ENCODE results near the gene CRYBG1. TPM values are rescaled to one million over a fixed set of nuclear protein-coding genes. Genes with fewer than 3 reads are reported as not detected.

Gene CRYBG1
- total RNA-seq, 1 donor from 2014 or later = 38.1 TPM

DNA sequence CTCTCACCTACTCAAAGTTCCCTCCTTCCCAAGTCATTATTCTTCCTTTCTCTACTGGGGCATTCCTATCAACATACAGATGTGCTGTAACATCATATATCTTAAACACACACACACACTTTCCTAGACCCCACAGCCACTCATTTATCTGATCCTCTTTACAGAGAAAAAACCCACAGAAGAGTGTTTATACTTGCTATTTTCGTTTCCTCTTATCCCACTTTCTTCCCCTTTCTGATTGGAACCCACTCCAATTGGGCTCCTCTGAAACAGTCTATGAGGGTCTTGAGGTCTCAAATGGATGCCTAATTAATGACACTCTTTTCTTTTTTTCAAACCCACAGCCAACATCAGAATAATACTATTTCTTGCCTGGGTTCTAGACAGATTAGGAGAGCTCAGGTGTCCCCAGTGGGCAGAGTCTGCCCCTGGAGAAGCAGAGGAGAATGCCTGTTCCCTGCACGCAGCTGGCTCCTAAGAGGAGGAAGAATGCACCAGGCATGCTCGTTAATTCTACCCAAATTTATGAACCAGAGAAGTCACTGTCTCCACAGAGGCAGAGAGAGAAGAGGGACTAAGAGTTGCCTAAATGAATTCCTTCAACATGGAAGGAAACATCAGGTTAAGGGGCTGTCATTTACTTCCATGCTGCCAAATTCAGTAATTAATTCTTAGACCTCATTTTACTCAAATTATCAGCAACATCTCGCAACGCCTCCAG is 65.9 kb downstream of the CRYBG1 start:
- no peak for DNase-seq

DNA sequence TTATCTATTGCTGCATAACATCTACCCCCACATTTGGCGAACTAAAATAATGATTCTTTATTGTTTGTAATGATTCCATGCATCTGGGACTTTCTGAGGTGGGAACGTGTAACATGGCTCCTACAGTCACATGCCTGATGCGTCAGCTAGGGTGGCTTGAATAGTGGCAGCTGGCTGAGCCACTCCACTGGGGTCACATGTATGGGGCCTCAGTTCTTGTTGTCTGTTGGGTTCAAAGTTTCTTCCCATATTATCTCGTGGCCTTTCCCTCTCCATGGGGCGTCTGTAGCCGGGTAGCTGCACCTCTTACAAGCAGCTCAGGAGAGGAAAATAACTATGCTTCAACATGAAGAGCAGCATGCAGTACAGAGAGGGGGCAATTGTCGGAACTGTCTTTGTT is 69.9 kb downstream of the CRYBG1 start:
- DNase-seq = no peak

DNA sequence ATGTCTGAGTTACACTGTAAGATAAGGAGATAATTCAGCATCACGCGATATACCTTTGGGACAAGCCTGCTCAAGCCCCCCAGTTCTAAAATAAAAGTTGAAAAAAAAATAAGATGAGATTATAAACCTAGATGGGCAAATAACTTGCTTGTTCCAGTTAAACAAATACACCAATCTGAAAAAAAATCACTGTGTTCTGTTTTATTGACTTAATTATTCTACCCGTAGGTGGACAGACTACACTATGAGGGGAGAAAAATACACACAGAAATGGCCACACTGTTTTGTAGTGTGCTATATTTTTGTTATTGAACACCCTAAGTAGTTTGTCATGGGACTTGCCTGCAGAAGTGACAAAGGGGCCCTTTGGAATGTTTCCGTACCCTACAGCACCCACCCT is 70.9 kb downstream of the CRYBG1 start:
- no peak for DNase-seq

DNA sequence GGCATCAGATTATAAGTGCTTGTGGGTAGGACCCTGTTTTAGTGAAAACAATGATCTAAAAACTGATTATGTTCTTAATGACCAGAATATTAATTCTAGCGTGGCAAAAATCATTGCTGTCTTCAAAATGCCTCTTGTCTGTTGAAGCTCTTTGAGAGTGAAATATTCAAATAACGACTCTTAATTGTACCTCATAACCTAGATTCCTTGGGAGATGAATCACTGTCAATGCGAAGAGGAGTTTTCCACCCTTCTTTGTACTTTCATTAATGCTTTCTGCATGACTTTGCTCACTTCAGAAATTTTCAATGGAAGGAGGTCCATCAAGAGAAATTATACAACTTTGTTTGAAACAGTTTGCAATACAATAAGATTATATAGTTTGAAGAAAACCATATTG is 71.5 kb downstream of the CRYBG1 start:
- DNase-seq = no peak

DNA sequence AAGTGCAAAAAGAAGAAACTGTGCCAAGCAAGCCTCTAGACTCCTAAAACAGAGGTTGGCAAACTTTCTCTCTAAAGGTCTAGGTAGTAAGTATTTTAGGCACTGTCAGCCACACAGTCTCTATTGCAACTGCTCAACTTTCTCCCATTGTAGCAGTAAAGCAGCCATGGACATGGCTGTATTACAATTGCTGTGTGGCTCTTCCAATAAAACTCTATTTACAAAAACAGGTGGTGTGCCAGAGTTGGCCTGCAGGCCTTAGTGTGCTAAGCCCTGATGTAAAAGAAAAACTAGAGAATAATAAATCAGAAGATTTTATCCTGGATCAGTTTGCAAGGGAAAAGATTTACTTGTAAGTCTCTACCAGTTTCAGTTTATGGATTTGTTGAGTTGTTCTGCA is 74.0 kb downstream of the CRYBG1 start:
- DNase-seq = no peak

DNA sequence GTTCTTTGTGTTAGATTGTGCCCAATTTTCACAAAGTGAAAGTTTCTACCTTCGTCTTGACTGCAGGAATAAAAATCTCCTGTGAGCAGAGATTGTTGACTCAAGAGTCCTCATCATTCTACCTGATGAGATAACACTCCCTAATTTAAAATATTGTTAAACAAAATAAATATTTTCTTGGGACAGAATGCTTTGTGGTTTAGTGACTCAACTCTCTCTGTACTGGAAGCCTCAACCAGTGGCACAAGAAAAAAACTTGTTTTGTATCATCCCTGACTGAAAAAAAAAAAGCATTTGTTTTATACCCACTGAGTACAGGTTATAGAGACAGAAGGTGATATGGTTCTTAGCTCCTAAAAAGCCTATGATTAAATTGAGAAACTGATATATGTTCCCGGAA is 78.9 kb downstream of the CRYBG1 start:
- DNase-seq = no peak

DNA sequence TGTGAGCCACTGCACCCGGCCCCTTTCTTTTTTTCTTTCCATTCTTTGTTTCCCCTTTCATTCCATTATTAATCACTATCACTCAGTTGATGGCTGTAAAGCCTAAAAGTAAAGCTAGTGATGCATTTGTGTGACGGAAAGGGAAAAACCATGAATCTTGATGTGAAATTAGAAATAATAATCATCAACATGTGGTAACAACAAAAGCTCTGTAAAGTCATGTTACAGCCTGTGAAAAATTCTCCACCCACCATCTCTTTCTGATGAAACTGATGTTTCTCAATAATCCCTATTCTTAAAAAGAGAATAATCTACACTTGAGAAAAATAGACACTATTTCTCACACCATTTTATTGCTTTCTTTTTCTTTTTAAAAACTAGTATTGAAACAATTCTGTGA is 80.0 kb downstream of the CRYBG1 start:
- DNase-seq = no peak

DNA sequence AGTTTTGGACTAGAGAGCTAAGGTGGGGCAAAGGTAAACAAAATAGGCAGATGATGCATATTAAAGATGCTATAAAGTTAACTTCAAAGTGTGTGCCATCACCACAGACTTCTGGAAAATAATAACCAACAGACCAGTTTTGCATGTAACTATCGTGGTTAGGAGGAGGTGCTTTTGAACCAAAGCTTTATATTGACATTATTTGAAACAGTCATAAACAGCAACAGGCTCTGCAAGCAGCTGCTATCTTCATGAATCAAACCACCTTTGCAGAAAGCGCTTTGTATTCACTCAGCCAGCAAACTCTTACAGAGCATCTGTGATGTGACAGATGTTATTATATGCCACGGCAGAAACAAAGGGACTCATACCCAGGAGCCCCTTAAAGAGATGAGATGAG is 81.9 kb downstream of the CRYBG1 start:
- DNase-seq = no peak

DNA sequence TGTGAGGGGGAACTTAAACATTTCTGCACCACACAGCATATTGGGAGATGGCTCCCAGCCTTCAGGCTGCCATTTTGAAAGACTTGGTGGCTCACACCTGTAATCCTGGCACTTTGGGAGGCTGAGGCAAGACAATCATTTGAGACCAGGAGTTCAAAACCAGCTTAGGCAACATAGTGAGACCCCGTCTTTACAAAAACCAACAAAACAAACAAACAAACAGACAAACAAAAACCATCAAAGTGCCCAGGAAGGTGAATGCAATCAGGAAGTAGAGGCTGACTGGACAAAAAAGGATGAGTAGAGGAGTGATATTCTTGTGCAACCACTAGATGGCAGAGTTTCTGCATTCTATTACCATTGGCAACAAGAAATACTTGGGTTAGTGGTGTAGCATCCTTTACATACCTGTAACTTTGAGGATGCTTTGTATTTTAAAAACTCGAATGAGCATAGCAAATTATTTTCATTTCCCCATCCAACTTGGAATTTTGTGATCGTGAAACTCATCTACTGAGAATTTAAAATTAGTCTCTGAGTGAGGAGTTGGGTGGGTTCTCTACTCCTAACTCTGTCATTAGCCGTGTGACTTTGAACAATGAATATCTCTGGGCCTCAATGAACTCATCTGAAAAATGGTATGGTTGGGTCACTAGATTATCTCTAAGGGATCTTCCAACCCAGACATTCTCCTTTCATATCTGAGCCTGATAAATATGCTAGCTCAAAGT is 84.4 kb downstream of the CRYBG1 start:
- DNase-seq = peak; percentile 78

DNA sequence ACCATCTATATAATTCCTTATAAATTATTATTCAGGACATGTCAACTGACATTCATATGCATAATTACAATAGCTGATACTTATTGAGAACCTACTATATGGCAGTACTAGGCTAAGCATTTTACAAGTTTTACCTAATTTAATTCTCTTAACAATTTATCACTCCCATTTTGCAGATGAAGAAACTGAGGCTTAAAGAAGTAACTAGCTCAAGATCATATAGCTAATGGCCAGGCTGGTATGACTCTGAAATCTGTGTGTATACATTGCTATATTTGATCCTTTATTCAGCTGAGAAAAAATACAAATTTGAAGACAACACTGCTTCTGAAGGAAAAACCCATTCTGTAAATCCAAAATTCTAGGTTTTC is 85.0 kb downstream of the CRYBG1 start:
- DNase-seq = no peak

DNA sequence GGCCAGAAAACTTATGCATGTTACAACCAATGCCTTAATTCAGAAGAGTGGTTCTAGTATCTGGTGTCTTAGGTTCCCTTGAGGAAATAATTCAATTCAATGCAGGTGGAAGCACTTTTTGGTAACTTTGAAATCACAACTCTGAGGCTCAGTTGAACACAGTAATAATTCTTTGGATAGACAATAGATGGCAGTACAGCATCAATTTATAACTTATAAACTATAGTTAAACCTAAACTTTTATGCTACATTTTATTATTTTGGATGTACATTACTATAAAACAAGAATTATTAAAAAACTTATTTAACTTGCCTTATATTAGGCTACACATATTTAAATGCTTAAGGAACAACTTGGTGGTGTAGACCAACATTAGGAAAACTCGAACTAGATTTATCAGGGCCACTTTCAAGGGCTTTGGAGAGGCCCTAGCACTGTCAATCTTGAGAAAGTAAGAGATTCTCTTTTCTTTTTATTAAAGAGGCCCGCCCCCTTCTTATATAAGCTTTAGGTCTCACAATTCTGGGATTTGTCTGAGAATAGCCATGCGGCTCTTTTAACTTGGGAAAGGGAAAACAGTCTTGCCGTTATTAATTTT is 85.9 kb downstream of the CRYBG1 start:
- DNase-seq = peak; percentile 37

DNA sequence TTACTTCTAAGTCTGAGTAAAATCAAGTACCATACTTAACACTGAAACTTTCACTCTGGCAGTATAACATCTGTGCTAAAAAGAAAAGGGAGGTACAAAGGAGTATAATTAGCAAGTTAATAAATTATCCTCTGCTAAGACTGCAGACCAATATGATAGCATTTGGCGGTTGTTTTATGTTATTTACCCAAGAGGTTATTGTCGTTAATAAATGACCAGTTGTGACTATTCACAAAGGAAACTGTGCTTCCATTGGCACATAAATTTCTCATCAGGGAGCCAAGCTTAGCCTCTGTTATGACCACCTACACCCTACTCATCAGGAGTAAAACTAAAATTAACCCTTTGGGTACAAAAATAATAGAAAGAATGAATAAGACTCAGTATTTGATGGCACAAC is 86.5 kb downstream of the CRYBG1 start:
- no peak for DNase-seq

DNA sequence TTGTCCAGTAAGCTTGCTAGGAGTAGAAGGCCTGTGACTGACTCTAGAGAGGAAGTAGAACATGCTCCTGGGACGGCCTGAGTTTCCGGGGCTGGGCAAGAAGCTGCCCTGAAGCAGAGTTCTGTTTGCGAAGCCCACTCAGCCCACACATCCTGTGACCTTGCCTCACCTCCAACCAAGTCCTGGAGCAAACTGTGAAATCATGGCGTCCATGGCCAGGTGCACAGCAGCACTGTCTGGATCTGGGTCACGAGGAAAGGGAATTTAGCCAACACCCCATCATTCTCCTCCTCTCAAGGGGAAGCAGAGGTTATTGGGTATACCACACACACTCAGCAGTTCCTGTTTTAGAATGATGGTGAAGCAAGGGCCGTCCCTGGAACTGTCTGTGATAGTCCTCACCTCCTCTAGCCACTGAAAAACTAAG is 87.5 kb downstream of the CRYBG1 start:
- peak; percentile 18 for DNase-seq

DNA sequence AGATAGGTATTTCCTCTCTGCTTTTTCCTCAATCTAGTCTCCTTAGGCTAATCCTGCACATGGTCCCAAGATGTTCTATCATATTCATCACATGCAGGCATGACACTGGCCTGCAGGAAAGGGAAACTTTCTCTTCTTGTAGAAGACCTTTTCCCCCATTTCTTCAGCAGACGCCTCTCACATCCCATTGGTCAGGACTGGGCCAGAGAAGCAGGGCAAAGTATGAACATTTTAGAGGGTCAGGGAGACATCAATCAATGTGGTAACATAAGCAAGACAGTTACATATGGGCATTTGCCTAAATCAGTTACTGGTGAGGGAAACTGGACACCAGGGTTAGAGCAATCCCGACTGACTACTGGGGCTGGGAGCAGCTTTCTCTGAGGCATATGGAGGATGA is 90.1 kb downstream of the CRYBG1 start:
- DNase-seq = no peak

DNA sequence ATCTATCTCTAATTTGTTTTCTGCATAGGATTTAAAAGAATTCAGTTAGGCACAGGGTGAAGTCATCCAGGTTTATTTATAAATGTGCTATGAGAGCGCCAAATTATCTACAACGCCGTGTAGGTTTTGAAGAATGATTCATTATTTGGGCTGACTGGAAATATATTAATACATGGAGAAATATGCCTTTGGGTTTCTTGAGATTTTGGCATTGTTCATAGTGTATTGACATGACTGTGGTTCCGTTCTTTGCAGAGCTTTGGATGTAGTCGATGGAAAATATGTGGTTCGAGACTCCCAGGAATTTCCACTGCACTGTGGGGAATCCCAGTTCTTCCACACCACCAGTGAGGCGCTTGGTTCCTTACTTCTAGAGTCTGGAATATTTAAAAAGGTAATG is 90.9 kb downstream of the CRYBG1 start:
- peak; percentile 10 for DNase-seq

DNA sequence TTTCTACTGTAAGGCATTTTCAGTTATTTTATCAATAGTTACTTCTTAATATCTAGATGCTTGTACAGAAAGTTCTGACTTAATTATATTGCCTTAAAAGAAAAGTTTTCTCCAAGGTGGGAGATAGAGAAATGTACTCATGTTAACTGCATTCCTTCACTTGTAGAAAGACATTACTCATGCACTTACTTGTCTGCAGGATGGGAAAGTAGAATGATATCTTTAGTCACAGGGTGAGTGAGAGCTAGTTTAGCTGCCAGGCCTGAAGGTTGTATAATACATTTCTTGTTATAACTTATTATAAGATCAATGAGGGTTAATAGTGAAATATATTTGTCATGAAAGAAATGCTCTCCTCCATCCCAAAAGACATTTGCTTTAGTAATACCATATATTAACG is 92.1 kb downstream of the CRYBG1 start:
- DNase-seq = no peak

DNA sequence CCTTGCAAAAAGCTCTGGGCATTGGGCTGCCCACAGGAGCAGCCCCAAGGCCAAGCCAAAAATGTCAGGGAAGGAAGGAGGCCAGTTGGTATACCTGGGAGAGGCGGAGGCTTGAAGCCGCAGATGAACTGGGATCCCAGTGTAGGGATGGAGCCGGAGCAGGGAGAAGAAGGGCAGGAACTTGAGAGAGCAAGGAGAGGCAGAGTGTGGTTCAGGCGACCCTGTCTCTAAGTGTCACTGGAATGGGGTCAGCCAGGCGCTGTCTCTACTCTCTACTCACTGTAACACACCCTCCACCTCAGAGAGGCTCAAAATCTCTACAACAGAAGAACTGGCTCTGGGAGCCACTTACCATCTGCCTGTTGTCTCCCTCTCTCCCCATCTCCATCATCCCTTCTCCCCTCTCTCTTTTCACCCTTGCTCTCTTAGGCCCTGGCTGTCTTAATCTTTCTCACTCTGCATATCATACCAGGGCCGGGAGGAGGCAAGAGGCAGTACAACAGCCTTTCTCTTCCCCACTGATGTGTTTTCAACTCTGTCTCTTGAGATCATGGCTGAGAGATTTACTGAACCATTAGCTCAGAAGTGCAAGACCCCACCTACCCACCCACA is 93.3 kb downstream of the CRYBG1 start:
- DNase-seq = no peak

DNA sequence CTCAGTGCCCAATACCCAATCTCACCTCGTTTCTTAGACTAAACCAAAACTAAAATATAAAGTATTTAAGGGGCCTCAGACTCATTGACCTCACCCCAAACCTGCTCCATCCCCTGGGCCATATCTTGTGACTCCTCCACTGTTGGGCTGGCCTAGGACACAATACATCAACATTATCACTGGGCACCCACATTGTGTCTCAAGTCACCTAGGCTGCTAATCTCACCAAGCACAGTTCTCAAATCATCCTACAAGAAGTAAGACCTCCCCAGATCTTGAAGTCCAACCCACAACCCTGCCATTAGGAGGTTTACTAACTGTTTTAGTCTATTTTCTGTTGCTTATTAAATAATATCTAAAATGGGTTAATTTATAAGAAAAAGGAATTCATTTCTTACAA is 96.2 kb downstream of the CRYBG1 start:
- DNase-seq = no peak

DNA sequence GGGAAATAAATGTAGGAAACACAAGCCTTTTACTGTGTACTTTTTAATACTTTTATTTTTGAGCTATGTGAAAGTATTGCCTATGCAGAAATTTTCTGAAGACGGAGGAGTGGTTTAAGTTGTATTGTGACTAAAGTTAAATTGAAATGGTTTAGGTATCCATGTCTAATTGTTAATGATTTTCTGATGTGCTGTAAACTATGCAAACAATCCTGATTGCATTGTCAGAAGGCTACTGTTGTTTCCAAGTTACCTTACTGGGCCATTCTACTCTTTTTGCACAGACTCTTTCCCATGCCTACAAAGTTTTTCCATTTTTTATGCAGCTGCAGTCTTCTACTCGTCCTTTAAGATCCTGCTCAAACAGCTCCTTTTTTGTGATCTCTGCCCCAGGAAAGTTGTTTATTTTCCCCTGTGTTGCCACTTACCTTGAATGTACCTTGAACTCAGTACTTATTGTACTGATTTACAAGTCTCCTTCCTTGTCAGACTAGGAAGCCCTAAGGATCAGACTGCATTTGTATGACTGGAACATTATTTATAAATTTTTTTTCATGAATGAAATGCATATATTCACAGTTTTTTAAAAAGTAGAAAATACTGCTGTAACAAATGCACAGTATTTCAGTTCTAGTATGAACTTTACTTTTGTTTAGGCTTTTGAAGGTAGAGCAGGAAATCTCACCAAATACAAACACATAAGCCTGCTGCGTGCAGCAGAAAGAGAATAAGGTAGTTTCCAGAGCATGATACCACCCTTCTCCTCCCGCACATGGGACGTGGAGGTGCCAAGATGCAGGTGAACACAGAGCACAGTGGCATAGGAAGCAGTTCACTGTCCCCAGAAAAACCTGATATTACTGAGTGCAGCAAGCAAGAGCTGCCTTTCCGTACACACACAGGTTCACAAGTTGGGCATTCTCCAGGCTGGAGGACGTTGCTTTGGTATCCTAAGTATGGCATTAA is 97.8 kb downstream of the CRYBG1 start:
- no peak for DNase-seq

DNA sequence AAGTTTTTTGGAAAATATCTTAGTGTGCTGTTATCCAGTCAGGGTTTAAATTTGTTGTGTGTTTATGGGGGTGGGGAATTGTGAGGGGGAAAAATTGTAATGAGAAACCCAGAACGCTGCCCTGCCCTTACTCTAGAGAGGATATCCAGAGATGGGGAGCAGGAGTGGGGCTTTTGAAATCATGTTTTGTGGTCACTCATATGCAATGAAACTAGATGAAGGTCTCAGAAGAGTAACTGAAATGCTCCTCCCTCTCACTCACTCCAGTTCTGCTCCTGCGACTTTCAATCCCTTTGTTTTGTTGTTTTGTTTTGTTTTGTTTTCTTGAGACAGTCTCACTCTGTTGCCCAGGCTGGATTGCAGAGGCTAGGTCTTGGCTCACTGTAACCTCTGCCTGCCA is 100.0 kb downstream of the CRYBG1 start:
- no peak for DNase-seq

DNA sequence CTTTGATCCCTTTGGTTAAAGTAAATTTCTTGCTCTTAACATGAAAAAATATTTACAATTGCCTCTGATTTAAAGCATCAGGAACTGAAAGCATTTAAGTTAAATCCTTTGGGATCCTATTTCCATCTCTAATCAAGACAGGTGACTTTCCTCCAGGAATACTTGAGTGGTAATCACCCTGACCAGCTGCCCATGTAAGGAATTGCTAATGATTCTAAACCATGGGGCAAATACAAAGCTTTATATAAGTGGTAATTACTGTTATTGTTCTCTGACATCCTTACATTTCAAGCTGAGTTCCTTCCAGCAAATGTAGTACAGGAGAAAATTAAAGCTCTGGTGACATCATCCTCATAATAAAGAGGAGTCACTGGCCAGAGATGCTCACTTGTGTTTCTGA is 100.6 kb downstream of the CRYBG1 start:
- DNase-seq = no peak

DNA sequence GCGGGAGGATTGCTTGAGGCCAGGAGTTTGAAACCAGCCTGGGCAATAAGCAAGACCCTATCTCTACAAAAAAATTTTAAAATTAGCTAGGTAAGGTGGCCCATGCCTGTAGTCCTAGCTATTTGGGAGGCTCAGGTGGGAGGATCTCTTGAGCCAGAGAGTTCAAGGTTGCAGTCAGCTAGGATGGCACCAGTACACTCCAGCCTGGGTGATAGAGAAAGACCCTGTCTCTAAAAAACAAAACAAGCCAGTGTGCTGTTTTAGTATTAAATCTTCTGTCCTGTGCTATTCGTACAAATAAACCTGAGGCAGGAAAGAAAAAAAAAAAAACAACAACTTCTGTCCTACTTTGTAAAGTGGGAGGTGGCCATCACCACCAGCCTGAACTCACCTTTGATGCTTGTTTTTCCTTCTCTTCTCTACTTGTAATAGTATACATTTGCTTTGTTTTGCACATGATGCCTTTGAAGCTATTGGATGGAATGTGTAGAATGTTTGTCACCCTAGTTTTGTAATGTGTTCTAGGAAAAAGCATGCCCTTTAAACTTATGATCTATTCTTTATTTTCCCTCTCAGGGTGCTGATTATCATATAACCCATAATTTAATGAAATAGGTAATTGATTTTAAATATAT is 102.5 kb downstream of the CRYBG1 start:
- no peak for DNase-seq

Data from dermis blood vessel endothelial cell (primary cell).